Activated CD8-positive, alpha-beta T cell treated with anti-CD3 and anti-CD28 coated beads for 36 hours (primary cell): Measurements from ENCODE around the gene CCDC3. TPM values are rescaled to one million over a fixed set of nuclear protein-coding genes. Genes with fewer than 3 reads are reported as not detected.

Experiments used
- ATAC-seq: fragments of 200-7000 bp; cut with Tn5 transposase; one replicate; pipeline ENCODE4 v1.10.0; 2021; ENCODE audit warnings: mild to moderate bottlenecking, moderate library complexity
- CTCF ChIA-PET: fragments of 350-600 bp; sonication (Branson Sonifier 250); formaldehyde crosslinking; loops from one replicate; lab custom pipeline; 2021; ENCODE audit warnings: antibody characterized with exemption; lab: Charles Lee
- POLR2A ChIA-PET: fragments of 350-600 bp; sonication (Branson Sonifier 250); formaldehyde crosslinking; loops from one replicate; lab custom pipeline; 2021; ENCODE audit warnings: antibody characterized with exemption; lab: Charles Lee
- DNase-seq: peaks from one replicate; pipeline ENCODE4 v3.0.0-alpha.2; 2020
- H3K27ac Mint-ChIP-seq: one replicate; pipeline ENCODE4 v1.8.0; 2021; ENCODE audit warnings: mild to moderate bottlenecking, mixed read lengths
- H3K27me3 Mint-ChIP-seq: one replicate; pipeline ENCODE4 v1.8.0; 2021; ENCODE audit warnings: mixed read lengths
- H3K36me3 Mint-ChIP-seq: one replicate; pipeline ENCODE4 v1.8.0; 2021; ENCODE audit warnings: low read depth, mixed read lengths
- H3K4me1 Mint-ChIP-seq: one replicate; pipeline ENCODE4 v1.8.0; 2021; ENCODE audit warnings: low read depth, mixed read lengths
- H3K4me3 Mint-ChIP-seq: one replicate; pipeline ENCODE4 v1.8.0; 2021; ENCODE audit warnings: mild to moderate bottlenecking, moderate library complexity, mixed read lengths
- H3K9me3 Mint-ChIP-seq: one replicate; pipeline ENCODE4 v1.8.0; 2021; ENCODE audit warnings: mixed read lengths
- intact Hi-C: fragments of 100-400 bp; cut with micrococcal nuclease; formaldehyde crosslinking; loops from one replicate; pipeline ENCODE4 v1.10.0; 2022
- total RNA-seq, 2 experiments: library from RNA; stranded (reverse); gene quantifications; one replicate each; pipeline ENCODE4 v1.2.3, GENCODE V29; 2021
- TF ChIP-seq, protein P1 (sequence below): fragments of 200-600 bp; IDR thresholded peaks from one replicate; pipeline ENCODE4 v1.8.0; 2022; ENCODE audit warnings: antibody characterized with exemption, mild to moderate bottlenecking

The CCDC3 gene
- total RNA-seq, 2 experiments from 2014 or later = not detected

- intact Hi-C loops = no loop called here
- H3K4me1 Mint-ChIP-seq = no peaks in the 10 kb centered on the region
- ChIA-PET POLR2A (interaction anchor here (0.5 kb wide), 1 partner anchor 606 kb away, joined by 3 read pairs; no protein-coding TSS in a partner anchor), CTCF (interaction anchor here (1.0 kb wide), 1 partner anchor 14 kb away, joined by 4 read pairs; no protein-coding TSS in a partner anchor)
- ATAC-seq (no peak), DNase-seq (no peak)
- H3K4me3 Mint-ChIP-seq = no peak overlapping the region
- H3K36me3 Mint-ChIP-seq = no peaks in the 10 kb centered on the region
- peaks cover 12% of the 10 kb centered on the region for H3K27me3 Mint-ChIP-seq
- TF ChIP-seq, protein P1, sequence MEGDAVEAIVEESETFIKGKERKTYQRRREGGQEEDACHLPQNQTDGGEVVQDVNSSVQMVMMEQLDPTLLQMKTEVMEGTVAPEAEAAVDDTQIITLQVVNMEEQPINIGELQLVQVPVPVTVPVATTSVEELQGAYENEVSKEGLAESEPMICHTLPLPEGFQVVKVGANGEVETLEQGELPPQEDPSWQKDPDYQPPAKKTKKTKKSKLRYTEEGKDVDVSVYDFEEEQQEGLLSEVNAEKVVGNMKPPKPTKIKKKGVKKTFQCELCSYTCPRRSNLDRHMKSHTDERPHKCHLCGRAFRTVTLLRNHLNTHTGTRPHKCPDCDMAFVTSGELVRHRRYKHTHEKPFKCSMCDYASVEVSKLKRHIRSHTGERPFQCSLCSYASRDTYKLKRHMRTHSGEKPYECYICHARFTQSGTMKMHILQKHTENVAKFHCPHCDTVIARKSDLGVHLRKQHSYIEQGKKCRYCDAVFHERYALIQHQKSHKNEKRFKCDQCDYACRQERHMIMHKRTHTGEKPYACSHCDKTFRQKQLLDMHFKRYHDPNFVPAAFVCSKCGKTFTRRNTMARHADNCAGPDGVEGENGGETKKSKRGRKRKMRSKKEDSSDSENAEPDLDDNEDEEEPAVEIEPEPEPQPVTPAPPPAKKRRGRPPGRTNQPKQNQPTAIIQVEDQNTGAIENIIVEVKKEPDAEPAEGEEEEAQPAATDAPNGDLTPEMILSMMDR = no peak
- peaks cover 11% of the 10 kb centered on the region for H3K9me3 Mint-ChIP-seq
- no peak overlapping the region for H3K27ac Mint-ChIP-seq
Measured at GRCh38 chr10:12888470-12888869, 113.0 kb downstream of the CCDC3 start.

DNA sequence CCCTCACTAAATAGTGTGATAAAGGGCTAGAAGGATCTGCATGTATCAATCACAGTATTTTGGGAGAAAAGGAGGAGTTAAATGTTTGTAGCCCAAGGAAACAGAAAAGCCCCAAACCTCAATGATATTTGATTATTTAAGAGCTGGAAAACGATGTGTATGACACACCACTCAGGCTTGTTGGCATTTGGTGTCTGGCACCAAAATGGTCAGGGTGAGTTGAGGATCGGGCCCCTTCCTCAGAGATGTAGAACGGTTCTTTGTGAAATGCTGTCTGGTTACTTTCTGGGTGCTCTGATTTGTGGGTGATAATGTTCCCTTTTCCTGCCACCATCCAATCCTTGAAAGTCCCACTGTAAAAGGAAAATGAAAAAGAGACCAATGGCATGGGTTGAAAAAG is 113.7 kb downstream of the CCDC3 start:
- POLR2A ChIA-PET = no interaction called here

DNA sequence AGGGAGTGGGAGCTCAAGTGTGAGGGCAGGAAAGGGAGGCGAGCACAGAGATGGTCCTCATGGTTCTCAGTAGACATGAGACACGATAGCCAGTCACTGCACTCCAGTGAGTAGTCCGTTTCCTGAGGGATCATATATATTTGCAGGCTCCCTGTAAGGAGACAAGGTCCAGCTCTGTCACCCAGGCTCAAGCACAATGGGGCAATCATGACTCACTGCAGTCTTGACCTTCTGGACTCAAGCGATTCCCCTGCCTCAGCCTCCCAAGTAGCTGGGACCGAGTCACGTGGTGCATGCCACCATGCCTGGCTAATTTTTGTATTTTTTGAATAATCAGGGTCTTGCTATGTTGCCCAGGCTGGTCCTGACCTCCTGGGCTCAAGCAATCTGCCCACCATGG is 116.7 kb downstream of the CCDC3 start:
- TF ChIP-seq, protein P1 = no peak
- H3K36me3 Mint-ChIP-seq = no peaks in the 10 kb centered on the region
- H3K4me3 Mint-ChIP-seq = no peak overlapping the region
- no peaks in the 10 kb centered on the region for H3K4me1 Mint-ChIP-seq
- ATAC-seq (no peak), DNase-seq (no peak)
- no peaks in the 10 kb centered on the region for H3K9me3 Mint-ChIP-seq
- CTCF ChIA-PET = interaction anchor here (1.4 kb wide), 1 partner anchor 18 kb away, joined by 3 read pairs; no protein-coding TSS in a partner anchor
- POLR2A ChIA-PET = no interaction called here
- intact Hi-C loops = no loop called here
- H3K27ac Mint-ChIP-seq = no peak overlapping the region
- peaks cover 15% of the 10 kb centered on the region for H3K27me3 Mint-ChIP-seq

More for the DNA sequence above, 113.7 kb downstream of the CCDC3 start:
- Mint-ChIP-seq H3K4me3 (no peak overlapping the region), H3K27me3 (peaks cover 14% of the 10 kb centered on the region), H3K9me3 (peaks cover 4% of the 10 kb centered on the region), H3K4me1 (no peaks in the 10 kb centered on the region), H3K27ac (no peak overlapping the region), H3K36me3 (no peaks in the 10 kb centered on the region)
- ATAC-seq (no peak), DNase-seq (no peak)
- TF ChIP-seq, protein P1 = no peak
- intact Hi-C loops = no loop called here
- CTCF ChIA-PET = interaction anchor here (0.9 kb wide), 1 partner anchor 14 kb away, joined by 3 read pairs; no protein-coding TSS in a partner anchor

GRCh38 chr10:12880423-12880822 is 121.1 kb downstream of the CCDC3 start:
- H3K9me3 Mint-ChIP-seq = peaks cover 4% of the 10 kb centered on the region
- peaks cover 17% of the 10 kb centered on the region for H3K27me3 Mint-ChIP-seq
- TF ChIP-seq, protein P1 = no peak

DNA sequence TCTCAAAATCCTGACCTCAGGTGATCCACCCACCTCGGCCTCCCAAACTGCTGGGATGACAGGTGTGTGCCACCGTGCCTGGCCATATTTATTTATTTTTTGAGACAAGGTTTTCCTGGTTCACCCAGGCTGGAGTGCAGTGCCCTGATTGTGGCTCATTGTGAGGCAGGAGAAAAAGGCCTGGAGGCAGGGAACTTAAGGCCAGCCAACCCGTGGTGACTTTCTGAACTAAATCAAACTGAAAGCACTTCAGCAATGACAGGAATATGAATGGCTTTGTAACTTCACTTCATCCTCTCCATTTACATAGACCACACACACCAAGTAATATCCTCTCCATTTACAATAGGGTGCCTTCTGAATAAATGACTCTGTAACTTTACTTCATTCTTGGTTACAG is 124.4 kb downstream of the CCDC3 start:
- Mint-ChIP-seq H3K36me3 (no peaks in the 10 kb centered on the region), H3K4me3 (no peak overlapping the region), H3K9me3 (peaks cover 4% of the 10 kb centered on the region), H3K4me1 (no peaks in the 10 kb centered on the region), H3K27me3 (peaks cover 5% of the 10 kb centered on the region), H3K27ac (no peak overlapping the region)
- DNase-seq (no peak), ATAC-seq (no peak)
- CTCF ChIA-PET = no interaction called here
- POLR2A ChIA-PET = no interaction called here
- intact Hi-C loops = no loop called here
- TF ChIP-seq, protein P1 = no peak

More at GRCh38 chr10:12880423-12880822, 121.1 kb downstream of the CCDC3 start:
- Mint-ChIP-seq H3K4me1 (no peaks in the 10 kb centered on the region), H3K36me3 (no peaks in the 10 kb centered on the region), H3K27ac (no peak overlapping the region), H3K4me3 (no peak overlapping the region)
- DNase-seq = no peak
- POLR2A ChIA-PET = no interaction called here
- intact Hi-C loops = no loop called here
- no peak for ATAC-seq
- CTCF ChIA-PET = interaction anchor here (0.9 to 1.6 kb wide), 2 partner anchors 11 to 22 kb away, joined by 3 read pairs; no protein-coding TSS in a partner anchor
